ENCODE data around the gene PCYOX1L.
"Not testable (repeated sequence)": the region's sequence is repeated elsewhere in the genome, so short reads cannot be mapped to it uniquely, and the experiment has no call there.

The PCYOX1L gene

DNA sequence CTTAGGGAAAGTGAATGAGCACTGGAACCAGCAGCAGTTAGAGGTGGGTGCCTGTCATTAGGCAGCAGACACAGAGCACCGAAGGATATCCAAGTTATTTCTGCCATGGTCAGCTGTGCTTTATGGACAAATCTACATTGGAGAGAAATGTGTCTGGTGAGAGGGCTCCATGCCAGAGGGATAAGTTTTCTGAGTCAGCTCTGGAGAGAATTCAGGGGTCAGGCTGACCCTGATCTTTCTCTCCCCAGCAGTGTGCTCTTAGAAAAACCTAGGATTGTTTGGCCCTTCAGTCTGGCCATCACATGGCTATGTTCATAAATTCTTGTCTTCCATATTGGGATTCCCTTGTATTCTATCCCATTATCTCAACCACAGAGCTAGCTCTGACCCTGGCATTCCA is 30.1 kb downstream of the PCYOX1L start:
- no peak for DNase-seq

DNA sequence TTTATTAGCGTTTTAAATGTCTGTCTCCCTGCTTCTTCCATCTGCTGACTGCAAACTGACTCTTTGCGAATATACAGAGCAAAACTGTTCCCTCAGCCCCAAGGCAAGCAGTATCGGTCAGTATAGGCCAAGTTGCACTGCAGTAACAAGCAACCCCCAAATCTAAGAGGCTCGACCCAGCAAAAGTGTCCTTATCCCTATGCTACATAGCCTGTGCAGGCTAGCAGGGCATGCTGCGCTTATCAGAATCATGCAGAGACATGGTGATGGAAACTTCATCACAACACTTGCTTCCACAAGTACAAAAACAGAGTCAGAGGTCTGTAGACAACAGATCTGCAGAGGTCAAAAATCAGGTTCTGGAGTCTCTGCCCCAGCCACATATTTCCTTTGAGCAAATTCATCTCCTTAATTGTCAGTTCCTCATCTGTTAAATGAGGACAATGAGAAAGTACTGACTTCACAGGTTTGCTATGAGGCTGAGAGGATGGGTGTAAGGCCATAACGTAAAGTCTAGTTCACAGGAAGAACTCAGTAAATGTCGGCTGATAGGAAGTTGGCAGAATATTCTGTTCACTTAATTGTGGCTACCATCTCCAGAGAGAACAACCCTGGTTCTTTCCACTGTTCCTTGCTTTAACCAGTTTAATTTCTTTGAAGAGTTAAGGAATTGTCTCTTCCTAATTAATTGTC is 30.8 kb downstream of the PCYOX1L start:
- DNase-seq, result no peak

DNA sequence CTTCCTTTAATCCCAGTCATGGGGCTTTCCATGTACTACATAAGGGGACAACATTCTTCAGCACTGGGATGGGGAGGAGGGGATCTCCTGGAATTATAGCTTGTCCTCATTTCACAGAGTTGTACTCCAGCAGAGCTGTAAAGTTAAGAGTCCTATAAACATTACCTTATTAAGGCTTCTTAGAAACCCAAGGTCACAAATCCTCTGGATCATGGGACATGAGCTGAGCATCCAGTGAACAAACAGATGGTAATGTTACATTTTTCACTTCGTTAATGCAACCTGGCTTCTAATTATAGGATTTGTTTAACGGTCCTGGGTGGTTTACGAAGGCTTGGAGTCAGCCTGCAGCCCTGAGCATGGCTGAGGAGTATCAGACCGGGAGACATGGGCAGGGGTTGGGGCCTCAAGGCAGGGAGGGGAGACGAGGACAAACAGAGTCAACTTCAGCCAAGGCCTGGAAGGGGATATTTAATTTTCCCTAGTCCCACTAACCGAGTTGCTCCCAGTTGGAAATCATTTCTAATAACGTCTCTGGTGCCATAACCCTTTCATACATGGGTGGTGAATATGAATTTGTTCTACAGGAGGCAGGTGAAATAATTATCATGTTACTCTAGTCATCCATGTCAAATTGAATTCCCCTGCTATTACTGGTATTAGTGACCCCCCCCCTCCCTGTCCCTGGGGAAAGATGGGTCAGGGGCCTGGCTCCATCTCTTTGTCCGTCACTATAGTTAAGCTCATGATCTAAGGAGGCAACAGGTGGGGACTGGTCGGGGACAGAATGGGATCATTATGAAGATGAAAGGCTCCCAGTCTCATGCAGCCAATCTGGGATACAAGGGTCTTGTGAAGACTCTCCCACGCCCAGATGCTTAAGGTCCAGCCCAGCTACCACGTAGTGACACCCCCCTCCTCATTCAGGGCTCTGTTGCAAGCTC is 32.0 kb downstream of the PCYOX1L start:
- DNase-seq, result no peak

DNA sequence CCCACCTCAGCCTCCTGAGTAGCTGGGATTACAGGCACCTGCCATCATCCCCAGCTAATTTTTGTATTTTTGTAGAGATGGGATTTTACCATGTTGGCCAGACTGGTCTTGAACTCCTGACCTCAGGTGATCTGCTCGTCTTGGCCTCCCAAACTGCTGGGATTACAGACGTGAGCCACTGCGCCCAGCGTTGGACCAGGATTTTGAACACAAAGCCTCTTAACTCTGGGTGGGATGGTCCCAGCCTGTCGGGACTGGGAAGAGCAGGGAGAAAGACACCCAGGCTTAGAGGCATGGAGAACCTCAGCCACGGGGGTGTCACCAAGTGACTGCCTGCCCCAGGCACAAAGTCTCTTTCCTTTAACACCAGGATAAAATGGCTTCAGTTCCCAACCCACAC is 33.2 kb downstream of the PCYOX1L start:
- not testable (repeated sequence) for DNase-seq

DNA sequence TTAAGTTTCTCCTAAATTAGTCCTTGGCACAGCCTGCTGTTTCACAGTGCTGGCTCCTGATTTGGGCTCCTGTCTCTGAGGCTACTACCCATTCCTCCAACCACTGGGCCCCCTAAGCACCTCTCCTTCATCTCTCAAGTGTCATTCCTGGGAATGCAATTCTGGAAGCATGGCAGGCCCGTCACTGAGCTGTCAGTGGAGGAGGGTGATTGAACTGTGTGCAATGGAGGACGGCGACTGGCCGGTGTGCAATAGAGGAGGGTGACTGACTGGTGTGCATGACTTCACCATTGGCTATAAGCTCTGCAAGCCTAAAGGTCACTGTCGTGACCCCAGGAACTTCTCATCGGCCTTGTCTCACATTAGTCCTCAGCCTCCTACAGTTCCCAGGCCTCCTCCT is 33.7 kb downstream of the PCYOX1L start:
- no peak for DNase-seq

DNA sequence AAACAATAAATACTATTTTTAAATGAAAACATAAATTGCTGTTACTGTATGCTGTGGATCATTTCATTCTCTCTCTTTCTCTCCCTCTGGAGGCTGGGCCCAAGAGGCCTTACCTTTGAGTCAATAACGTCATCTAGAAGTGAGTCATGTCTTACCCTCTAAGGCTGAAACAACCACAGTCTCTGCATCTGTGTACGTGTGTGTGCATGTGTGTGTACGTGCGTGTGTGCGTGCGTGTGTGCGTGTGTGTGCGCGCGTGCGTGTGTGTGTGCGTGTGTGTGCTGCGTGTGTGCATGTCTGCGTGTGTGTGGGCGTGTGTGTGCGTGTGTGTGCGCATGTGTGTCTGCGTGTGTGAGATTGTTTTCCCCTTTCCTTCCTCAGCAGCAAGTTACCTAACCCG is 34.9 kb downstream of the PCYOX1L start:
- DNase-seq, result no peak

DNA sequence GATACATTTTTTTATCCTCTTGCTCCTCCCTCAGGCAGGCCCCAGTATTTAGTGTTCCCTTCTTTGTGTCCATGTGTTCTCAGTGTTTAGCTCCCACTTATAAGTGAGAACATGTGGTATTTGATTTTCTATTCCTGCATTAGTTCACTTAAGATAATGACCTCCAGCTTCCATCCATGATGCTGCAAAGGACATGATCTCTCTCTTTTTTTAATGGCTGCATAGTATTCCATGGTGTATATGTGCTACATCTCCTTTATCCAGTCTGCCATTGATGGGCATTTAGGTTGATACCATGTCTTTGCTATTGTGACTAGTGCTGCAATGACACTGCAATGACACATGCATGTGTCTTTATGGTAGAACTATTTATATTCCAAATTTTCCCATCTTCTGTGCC is 37.1 kb downstream of the PCYOX1L start:
- not testable (repeated sequence) for DNase-seq

DNA sequence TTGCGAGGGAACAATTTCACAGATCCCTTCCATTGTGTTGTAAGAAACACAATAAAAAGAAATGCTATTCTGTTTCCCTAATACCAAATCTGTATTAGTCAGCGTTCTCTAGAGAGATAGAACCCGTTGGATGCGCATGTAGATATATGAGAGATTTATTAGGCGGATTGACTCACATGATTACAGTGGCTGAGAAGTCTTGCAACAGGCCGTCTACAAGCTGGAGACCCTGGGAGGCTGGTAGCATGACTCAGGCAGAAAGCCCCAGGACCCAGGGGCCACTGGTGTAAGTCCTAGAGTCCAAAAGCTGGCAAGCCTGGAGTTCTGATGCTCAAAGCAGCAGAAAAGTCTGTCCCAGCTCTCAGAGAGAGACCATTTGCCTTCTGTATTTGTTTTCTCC is 39.7 kb downstream of the PCYOX1L start:
- no peak for DNase-seq

DNA sequence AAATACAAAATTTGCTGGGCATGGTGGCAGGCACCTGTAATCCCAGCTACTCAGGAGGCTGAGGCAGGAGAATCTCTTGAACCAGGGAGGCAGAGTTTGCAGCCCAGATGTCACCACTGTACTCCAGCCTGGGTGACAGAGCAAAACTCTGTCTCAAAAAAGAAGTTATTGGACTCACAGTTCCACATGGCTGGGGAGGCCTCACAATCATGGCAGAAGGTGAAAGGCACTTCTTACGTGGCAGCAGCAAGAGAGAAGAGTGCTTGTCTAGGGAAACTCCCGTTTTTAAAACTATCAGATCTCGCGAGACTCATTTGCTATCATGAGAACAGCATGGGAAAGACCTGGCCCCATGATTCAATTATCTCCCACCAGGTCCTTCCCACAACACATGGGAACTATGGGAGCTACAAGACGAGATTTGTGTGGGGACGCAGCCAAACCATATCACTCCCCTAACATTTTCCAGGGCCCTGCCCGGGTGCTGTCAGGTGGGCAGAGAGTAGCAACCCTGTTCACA is 41.0 kb downstream of the PCYOX1L start:
- not testable (repeated sequence) for DNase-seq

DNA sequence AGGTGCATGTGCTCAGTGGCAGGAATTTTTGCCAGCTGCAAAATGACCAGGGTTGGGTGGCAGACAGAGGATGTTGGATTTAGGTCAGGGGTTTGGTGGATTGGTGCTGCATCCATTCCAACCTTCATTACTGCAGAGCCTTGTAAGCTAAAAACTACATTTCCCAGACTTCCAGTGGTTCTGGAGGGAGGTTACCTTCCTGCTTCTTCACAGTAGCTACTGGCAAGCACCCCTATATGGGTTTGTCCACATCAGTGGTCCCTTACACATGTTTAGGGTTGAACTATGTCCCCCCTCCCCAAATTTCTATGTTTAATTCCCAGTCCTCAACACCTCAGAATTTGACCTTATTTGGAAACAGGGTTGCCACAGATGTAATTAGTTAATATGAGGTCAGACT is 41.9 kb downstream of the PCYOX1L start:
- no peak for DNase-seq

DNA sequence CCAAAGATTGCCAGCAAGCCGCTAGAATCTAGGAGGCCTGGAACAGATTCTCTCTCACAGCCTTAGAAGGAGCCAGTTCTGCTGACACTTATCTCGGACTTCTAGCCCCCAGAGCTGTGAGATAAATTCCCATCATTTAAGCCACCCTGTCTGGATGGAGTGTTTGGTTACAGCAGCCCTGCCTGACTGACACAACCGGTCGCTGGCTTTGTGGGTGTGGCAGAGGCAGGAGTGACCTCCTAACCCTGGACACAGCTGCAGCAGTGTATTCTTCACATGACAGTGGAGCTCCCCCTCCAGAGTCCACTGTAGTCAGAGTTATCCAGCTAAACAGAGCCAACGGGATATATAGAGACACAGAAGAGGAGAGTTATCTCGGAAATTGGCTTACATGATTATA is 42.5 kb downstream of the PCYOX1L start:
- DNase-seq, result no peak

DNA sequence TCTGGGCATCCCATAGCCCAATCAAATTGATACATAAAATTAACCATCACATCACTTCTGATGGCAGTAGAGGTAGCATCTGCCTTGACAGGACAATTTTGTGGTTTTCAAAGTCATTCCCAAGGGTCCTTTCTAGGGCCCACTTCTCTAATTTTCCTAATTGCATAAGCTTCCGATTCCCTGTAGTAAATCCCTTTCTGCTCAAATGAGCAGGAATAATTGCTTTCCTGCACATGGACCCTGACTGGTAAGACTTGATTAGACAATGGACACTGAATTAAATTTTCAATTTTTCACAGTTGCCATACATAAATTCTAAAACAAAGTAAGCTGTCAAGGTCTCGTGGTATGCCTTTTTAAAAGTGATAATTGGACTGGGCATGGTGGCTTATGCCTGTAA is 43.2 kb downstream of the PCYOX1L start:
- DNase-seq, result no peak

DNA sequence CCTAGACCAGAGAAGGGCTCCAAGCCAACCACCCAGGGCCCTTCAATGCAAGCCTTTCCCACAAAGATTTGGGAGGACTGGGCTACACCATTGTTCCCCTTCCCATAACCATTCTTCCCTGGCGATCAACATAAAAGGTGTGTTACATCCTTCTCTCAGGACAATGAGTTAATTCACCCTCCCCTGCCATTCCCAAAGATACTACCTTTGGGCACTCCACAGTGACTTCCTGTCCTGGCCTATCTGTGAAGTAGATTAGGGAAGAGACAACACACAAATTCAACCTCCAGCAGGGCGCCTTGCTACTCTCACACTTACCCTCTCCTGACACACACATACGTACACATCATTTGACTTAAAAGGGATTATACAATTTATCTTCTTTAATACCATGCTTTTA is 44.4 kb downstream of the PCYOX1L start:
- no peak for DNase-seq

DNA sequence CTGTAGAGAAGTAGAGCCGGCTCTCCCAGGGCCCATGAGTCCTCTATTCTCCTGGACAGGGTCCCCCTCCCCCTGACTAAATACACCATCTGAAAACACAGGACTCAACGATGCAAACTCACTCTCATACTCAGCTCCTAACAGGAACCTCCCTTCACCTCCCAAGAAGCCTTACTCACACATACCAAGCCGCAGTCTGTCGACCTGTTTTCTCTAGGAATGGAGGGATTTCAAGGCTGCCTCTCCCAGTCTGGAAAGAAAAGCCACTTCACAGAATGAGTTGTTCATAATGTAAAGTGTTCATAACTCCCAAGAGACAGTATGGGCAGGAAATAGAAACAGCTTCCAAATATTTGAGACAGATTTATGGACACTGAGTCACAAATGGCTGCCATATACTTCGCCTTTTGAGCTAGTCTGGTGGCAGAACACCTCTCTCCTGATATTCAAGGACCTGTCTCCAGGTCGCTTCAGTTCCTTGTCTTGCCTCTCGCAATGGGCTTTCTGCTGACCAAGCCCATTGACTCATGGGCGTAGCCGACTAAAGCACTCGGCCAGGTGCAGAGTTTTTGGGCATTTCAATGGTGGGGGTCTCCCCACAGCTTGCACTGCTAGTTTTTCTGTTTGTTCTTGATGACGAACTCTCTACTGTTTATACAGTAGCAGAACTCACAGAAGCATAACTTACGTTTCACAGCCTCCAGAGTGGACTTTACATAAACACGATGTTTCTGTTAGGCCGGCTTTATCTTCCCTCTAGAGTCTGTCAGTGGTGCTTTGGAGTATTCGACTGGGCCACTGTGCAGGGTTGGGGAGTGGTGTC is 46.3 kb downstream of the PCYOX1L start:
- DNase-seq, result no peak

DNA sequence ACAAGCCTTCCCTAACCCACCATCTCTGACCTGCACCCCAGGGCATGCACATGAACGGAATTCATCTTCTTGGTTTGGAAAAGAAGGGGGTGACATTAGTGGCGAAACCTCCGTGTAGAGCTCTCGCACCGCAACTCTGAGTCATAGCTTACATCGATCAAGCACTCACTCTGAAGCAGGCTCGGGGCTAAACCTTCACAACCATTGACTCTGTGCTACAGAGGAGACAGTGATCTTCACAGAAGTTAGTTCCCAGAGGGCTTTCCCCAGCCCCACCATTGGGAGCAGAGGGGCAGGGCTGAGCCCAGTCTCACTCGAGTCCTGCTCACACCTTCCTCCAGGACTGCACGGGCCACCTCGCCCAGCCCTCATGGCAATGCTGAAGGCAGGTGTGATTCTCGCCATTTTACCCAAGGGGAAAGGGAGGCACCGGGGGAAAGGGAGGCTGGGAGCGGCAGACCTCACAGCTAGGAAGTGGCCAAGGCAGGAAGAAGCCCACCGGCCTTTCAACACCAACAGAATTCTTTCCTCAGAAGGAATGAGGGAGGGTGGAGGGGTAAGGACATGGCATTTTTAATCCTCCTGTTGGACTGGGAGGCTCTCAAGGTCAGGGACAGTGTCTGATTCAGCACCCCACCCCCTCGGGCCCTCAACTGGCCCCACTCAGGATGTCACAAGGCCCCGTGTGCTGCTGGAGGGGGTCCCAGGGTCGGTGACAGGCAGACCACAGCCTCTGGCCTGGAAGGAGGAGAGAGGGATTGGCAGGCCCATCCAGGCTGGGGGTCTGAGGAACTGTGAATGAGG is 47.1 kb downstream of the PCYOX1L start:
- no peak for DNase-seq

DNA sequence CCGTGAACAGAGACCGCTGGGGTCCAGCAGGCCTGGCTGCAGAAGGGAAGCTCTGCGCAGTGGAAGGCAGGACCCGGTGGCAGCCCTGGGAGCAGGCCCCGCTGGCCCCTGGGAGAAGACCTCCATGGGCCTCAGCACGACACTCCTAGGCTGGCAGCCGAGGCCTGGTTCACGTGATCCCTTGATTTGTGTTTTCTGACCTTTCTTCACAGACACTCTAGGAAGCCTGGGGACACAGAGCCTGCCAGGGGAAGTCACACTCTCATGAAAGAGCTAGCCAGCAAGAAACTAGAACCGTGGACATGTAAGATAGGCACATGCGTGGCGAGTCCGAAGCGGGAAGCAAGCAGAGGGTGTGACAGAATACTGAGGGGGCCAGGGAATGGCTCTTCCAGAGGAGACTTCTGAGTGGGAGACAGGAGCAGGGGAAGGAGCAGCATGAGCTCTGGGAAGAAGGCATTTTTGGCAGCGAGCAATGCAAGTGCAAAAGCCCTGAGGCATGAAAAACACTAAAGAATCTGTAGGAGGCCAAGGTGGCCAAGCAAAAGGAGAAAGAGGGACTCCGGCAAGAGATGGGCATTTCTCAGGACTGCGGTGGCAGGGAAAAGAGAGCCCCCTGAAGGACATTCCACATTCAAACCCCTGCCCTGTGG is 47.8 kb downstream of the PCYOX1L start:
- no peak for DNase-seq

DNA sequence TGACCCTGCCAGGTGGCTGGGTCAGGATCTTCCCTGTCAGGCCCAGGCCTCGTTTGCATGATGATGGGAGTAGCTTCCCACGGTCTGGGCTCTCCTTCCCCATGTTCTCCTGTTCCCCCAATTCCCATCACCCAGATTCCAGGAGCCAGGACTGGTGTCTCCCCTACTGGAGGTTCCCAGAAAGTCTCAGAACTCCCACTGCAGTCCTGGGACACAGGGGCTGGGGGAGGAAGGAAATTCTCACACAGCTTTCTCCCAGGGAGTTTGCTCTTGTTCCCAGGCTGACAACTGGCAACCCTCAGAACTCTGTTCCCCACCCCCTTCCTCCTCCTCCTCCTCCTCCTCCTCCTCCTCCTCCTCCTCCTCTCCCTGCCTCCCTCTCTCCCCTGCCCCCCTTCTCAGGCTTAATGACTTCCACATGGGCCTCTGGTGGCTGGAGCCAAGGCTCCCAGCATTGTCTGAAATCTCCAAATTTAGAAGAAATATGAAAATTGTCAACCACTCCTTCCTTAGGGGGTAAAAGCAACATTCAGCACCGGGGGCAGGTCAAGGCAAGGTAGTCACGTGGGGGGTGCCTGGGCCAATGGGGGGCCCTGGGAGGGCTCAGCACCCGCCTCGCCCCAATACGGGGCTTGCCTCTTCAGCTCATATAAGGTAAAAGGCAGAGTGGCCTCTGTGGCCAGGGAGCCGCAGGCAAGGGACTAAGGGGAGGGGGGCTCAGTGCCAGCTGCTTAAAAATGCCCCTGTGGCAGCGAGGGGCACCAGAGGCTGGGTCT is 48.5 kb downstream of the PCYOX1L start:
- no peak for DNase-seq

DNA sequence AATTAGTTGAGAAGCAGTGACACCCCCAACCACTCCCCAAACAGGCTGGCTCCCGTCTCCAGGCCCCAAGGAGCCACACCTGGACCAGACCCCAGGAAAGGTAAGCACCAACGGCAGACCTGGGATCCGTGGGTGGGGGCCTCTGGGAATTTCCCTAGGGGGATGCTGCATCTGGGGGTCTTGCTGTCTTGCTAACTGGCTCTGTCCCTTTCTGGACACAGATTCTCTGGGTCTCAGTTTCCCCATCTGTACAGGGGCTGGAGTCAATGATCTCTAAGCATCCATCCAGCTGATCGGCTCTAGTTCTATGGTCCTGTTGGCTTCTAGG is 49.1 kb downstream of the PCYOX1L start:
- no peak for DNase-seq

DNA sequence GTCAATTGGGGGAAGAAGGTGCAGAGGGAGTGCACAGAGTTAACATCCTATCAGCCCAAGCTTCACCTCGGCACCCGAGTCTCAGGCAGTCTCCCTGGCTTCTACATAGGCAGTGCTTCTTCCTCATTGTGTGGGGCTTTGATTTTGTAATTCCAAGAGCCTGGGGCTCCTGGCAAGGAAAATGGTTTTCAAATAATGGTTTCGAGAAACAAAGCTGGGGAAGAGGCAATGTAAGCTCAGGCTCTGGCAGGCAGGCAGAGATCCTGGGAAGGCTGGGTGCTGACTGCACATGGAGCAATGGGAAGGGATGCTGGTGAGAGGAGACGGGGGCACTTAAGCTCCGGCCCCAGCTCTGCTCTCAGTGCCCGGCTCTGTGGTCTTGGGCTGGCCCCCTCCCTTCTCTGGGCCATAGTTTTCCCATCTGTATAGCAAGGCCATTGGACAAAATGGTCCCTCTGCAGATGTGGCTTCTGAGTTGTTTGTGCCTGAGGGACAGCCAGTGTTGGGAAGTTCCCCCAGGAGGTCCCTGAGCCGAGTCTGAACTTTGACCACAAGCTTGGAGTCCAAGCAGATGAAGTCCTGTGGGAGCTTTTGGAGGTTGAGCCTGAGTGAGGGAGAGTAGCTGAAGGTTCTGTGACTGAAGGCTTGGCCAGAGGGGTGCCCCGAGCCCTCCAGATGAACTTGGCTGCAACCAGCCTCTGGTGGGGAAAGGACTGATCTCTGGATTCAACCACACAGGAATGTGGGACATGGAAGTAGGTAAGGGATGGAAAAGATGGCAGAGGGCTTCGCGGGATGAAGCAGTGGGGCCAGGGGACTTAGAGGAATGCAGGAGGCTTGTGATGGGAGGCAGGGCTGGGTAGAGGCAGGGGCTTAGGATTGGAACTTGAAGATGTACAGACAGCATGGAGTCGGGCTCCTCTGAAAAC is 49.7 kb downstream of the PCYOX1L start:
- no peak for DNase-seq

Data from hippocampal formation (tissue), 2 donors.